Measurements from ENCODE around the gene CD86. TPM values are rescaled to one million over a fixed set of nuclear protein-coding genes. Genes with fewer than 3 reads are reported as not detected.
"Not testable (repeated sequence)": the region's sequence is repeated elsewhere in the genome, so short reads cannot be mapped to it uniquely, and the experiment has no call there.

Gene CD86
- total RNA-seq, 1 donor from 2014 or later, result 4.2 TPM

GRCh38 chr3:122107171-122107570 lies 52.0 kb downstream of the CD86 start:
- ATAC-seq, result no peak
- no peak for DNase-seq (ENCODE audit: missing footprints)
- intact Hi-C loops (cut with DNase I), result no loop called here

GRCh38 chr3:122111974-122112373 lies 56.8 kb downstream of the CD86 start:
- no peak for DNase-seq (ENCODE audit: missing footprints)
- intact Hi-C loops (cut with DNase I), result no loop called here
- no peak for ATAC-seq

GRCh38 chr3:122112754-122113153 lies 57.6 kb downstream of the CD86 start:
- DNase-seq (ENCODE audit: missing footprints) (no peak), ATAC-seq (no peak)
- intact Hi-C loops (cut with DNase I), result no loop called here

GRCh38 chr3:122123850-122124249 lies 68.7 kb downstream of the CD86 start:
- no peak for ATAC-seq
- intact Hi-C loops (cut with DNase I), result no loop called here
- no peak for DNase-seq (ENCODE audit: missing footprints)

- no peak for DNase-seq (ENCODE audit: missing footprints)
- no peak for ATAC-seq
- intact Hi-C loops (cut with DNase I), result no loop called here
Observed at GRCh38 chr3:122132949-122133540, 77.9 kb downstream of the CD86 start.

- DNase-seq (ENCODE audit: missing footprints) (no peak), ATAC-seq (no peak)
- intact Hi-C loops (cut with DNase I), result no loop called here
Observed at GRCh38 chr3:122146466-122146865, 91.3 kb downstream of the CD86 start.

GRCh38 chr3:122148941-122149627 lies 93.9 kb downstream of the CD86 start:
- ATAC-seq, result no peak
- no peak for DNase-seq (ENCODE audit: missing footprints)
- intact Hi-C loops (cut with DNase I), result no loop called here

- ATAC-seq, result no peak
- intact Hi-C loops (cut with DNase I), result no loop called here
Observed at GRCh38 chr3:122151480-122151879, 96.3 kb downstream of the CD86 start.

GRCh38 chr3:122164983-122165382 lies 109.8 kb downstream of the CD86 start:
- DNase-seq (ENCODE audit: missing footprints); ATAC-seq; intact Hi-C loops (cut with DNase I): not testable (repeated sequence)

More at GRCh38 chr3:122151480-122151879, 96.3 kb downstream of the CD86 start:
- DNase-seq (ENCODE audit: missing footprints), result no peak

GRCh38 chr3:122167630-122168029 lies 112.5 kb downstream of the CD86 start:
- ATAC-seq (no peak), DNase-seq (ENCODE audit: missing footprints) (no peak)
- intact Hi-C loops (cut with DNase I), result no loop called here

GRCh38 chr3:122168044-122168443 lies 112.9 kb downstream of the CD86 start:
- ATAC-seq (no peak), DNase-seq (ENCODE audit: missing footprints) (no peak)
- intact Hi-C loops (cut with DNase I), result no loop called here

- intact Hi-C loops (cut with DNase I), result no loop called here
- ATAC-seq (no peak), DNase-seq (ENCODE audit: missing footprints) (no peak)
Observed at GRCh38 chr3:122169911-122170310, 114.7 kb downstream of the CD86 start.

Other genes starting within 250 kb of the CD86 start
- gene IQCB1, start 220.3 kb upstream of the CD86 start, total RNA-seq, result 6.3 TPM
- 3.3 TPM for gene EAF2, start 220.2 kb upstream of the CD86 start, total RNA-seq
- 3.9 TPM for gene SLC15A2, start 161.0 kb upstream of the CD86 start, total RNA-seq
- gene ILDR1, start 33.1 kb upstream of the CD86 start, total RNA-seq, result 0.16 TPM
- gene CASR, start 128.3 kb downstream of the CD86 start, total RNA-seq, result not detected